Nephron progenitor cell (in vitro differentiated cells): ENCODE results near the gene TEX51.

Experiments used
- DNase-seq: peaks from one replicate; pipeline ENCODE4 v3.0.0; 2021
- H3K27ac Mint-ChIP-seq: 2 replicates; pipeline ENCODE4 v1.8.0; 2021; ENCODE audit warnings: mild to moderate bottlenecking, moderate library complexity, mixed read lengths
- H3K27me3 Mint-ChIP-seq: 2 replicates; pipeline ENCODE4 v1.8.0; 2021; ENCODE audit warnings: mild to moderate bottlenecking, low read depth, mixed read lengths; ENCODE audit not compliant: poor library complexity
- H3K36me3 Mint-ChIP-seq: 2 replicates; pipeline ENCODE4 v1.8.0; 2021; ENCODE audit warnings: low read depth, mixed read lengths
- H3K4me1 Mint-ChIP-seq: 2 replicates; pipeline ENCODE4 v1.8.0; 2021; ENCODE audit warnings: mixed read lengths
- H3K4me3 Mint-ChIP-seq: 2 replicates; pipeline ENCODE4 v1.8.0; 2021; ENCODE audit warnings: mild to moderate bottlenecking, moderate library complexity, mixed read lengths
- H3K9me3 Mint-ChIP-seq: 2 replicates; pipeline ENCODE4 v1.8.0; 2021; ENCODE audit warnings: mild to moderate bottlenecking, moderate library complexity, mixed read lengths
- CTCF ChIP-seq: fragments of 200-600 bp; sonication (generic); IDR thresholded peaks from 2 replicates; pipeline ENCODE4 v1.5.0; 2021; ENCODE audit warnings: antibody characterized with exemption

The TEX51 gene

GRCh38 chr2:126852361-126852760 is 46.3 kb upstream of the TEX51 start:
- no peak for TF ChIP-seq CTCF
- H3K27me3 Mint-ChIP-seq, result peaks cover 28% of the 10 kb centered on the region
- H3K4me1 Mint-ChIP-seq, result peaks cover 9% of the 10 kb centered on the region
- no peak for DNase-seq
- H3K9me3 Mint-ChIP-seq, result no peaks in the 10 kb centered on the region
- no peak overlapping the region for H3K27ac Mint-ChIP-seq
- H3K36me3 Mint-ChIP-seq, result no peaks in the 10 kb centered on the region
- H3K4me3 Mint-ChIP-seq, result no peak overlapping the region

GRCh38 chr2:126855606-126856005 is 43.1 kb upstream of the TEX51 start:
- Mint-ChIP-seq H3K27ac (no peak overlapping the region), H3K36me3 (no peaks in the 10 kb centered on the region), H3K4me3 (no peak overlapping the region), H3K9me3 (no peaks in the 10 kb centered on the region), H3K4me1 (peaks cover 20% of the 10 kb centered on the region), H3K27me3 (peaks cover 47% of the 10 kb centered on the region)
- no peak for DNase-seq
- TF ChIP-seq CTCF, result no peak

GRCh38 chr2:126856403-126856802 is 42.3 kb upstream of the TEX51 start:
- TF ChIP-seq CTCF, result no peak
- Mint-ChIP-seq H3K27me3 (peaks cover 50% of the 10 kb centered on the region), H3K36me3 (no peaks in the 10 kb centered on the region), H3K4me1 (peaks cover 15% of the 10 kb centered on the region), H3K9me3 (no peaks in the 10 kb centered on the region), H3K4me3 (no peak overlapping the region), H3K27ac (no peak overlapping the region)
- DNase-seq, result no peak

GRCh38 chr2:126857502-126857901 is 41.2 kb upstream of the TEX51 start:
- H3K27me3 Mint-ChIP-seq, result peaks cover 50% of the 10 kb centered on the region
- H3K27ac Mint-ChIP-seq, result no peak overlapping the region
- no peaks in the 10 kb centered on the region for H3K36me3 Mint-ChIP-seq
- no peak for DNase-seq
- no peak for TF ChIP-seq CTCF
- peaks cover 16% of the 10 kb centered on the region for H3K4me1 Mint-ChIP-seq
- H3K9me3 Mint-ChIP-seq, result no peaks in the 10 kb centered on the region
- H3K4me3 Mint-ChIP-seq, result no peak overlapping the region

GRCh38 chr2:126858013-126858412 is 40.7 kb upstream of the TEX51 start:
- TF ChIP-seq CTCF, result no peak
- Mint-ChIP-seq H3K36me3 (no peaks in the 10 kb centered on the region), H3K27ac (no peak overlapping the region), H3K27me3 (peaks cover 50% of the 10 kb centered on the region), H3K4me3 (no peak overlapping the region), H3K9me3 (no peaks in the 10 kb centered on the region), H3K4me1 (peaks cover 21% of the 10 kb centered on the region)
- no peak for DNase-seq

- TF ChIP-seq CTCF, result no peak
- H3K36me3 Mint-ChIP-seq, result no peaks in the 10 kb centered on the region
- H3K27me3 Mint-ChIP-seq, result peaks cover 49% of the 10 kb centered on the region
- no peaks in the 10 kb centered on the region for H3K9me3 Mint-ChIP-seq
- no peak for DNase-seq
- H3K27ac Mint-ChIP-seq, result no peak overlapping the region
- no peak overlapping the region for H3K4me3 Mint-ChIP-seq
- H3K4me1 Mint-ChIP-seq, result peaks cover 26% of the 10 kb centered on the region
These were observed 40.3 kb upstream of the TEX51 start for GRCh38 chr2:126858436-126858835.
